Ishikawa (cell line): ENCODE measurements around the gene TRPM3.

ENCODE experiments used
- CREB1 ChIP-seq: IDR thresholded peaks from 2 replicates; pipeline ENCODE4 v1.6.1; 2012; ENCODE audit warnings: low read depth
- EP300 ChIP-seq: IDR thresholded peaks from 2 replicates; pipeline ENCODE4 v1.6.1; 2012; ENCODE audit warnings: borderline replicate concordance
- FOXM1 ChIP-seq: IDR thresholded peaks from 2 replicates; pipeline ENCODE4 v1.6.1; 2012; ENCODE audit warnings: low read depth, borderline replicate concordance
- RAD21 ChIP-seq: IDR thresholded peaks from 2 replicates; pipeline ENCODE4 v1.6.1; 2012; ENCODE audit warnings: low read depth
- TEAD4 ChIP-seq: IDR thresholded peaks from 2 replicates; pipeline ENCODE4 v1.6.1; 2012
- YY1 ChIP-seq: IDR thresholded peaks from 2 replicates; pipeline ENCODE4 v1.6.1; 2012; ENCODE audit warnings: low read depth
- TF ChIP-seq, protein P1 (sequence below): IDR thresholded peaks from 2 replicates; pipeline ENCODE4 v1.6.1; 2012; ENCODE audit warnings: low read depth, mild to moderate bottlenecking

DNA sequence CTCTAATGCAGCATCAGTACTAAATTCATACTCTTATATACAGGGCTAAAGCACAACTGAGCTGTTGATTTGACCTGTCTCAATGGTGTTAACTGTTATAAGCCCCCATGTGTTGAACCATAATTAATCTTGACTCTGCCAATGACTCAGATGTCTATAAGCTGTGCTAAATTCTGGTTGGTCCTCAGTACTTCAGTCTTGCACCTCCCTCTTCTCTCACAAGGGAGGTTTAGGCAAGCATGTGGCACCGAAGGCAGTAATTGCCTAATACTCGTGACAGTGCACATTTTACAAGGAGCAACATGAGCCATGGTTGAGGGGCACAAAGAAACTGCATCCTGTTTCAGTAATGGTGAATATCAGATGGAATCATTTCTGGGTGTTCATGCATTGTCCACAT is 255.9 kb downstream of the TRPM3 start:
- TF ChIP-seq, protein P1, sequence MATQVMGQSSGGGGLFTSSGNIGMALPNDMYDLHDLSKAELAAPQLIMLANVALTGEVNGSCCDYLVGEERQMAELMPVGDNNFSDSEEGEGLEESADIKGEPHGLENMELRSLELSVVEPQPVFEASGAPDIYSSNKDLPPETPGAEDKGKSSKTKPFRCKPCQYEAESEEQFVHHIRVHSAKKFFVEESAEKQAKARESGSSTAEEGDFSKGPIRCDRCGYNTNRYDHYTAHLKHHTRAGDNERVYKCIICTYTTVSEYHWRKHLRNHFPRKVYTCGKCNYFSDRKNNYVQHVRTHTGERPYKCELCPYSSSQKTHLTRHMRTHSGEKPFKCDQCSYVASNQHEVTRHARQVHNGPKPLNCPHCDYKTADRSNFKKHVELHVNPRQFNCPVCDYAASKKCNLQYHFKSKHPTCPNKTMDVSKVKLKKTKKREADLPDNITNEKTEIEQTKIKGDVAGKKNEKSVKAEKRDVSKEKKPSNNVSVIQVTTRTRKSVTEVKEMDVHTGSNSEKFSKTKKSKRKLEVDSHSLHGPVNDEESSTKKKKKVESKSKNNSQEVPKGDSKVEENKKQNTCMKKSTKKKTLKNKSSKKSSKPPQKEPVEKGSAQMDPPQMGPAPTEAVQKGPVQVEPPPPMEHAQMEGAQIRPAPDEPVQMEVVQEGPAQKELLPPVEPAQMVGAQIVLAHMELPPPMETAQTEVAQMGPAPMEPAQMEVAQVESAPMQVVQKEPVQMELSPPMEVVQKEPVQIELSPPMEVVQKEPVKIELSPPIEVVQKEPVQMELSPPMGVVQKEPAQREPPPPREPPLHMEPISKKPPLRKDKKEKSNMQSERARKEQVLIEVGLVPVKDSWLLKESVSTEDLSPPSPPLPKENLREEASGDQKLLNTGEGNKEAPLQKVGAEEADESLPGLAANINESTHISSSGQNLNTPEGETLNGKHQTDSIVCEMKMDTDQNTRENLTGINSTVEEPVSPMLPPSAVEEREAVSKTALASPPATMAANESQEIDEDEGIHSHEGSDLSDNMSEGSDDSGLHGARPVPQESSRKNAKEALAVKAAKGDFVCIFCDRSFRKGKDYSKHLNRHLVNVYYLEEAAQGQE, result no peak
- TF ChIP-seq CREB1 (no peak), TEAD4 (no peak), YY1 (no peak), EP300 (no peak), RAD21 (no peak), FOXM1 (no peak)
